Immature natural killer cell (primary cell): ENCODE measurements around the gene PTPN3. TPM values are rescaled to one million over a fixed set of nuclear protein-coding genes. Genes with fewer than 3 reads are reported as not detected.
"Not testable (repeated sequence)": the region's sequence is repeated elsewhere in the genome, so short reads cannot be mapped to it uniquely, and the experiment has no call there.

Experiments used
- DNase-seq, 3 donors: peaks; one replicate each; pipeline ENCODE4 v3.0.0; 2022; ENCODE audit warnings: mixed read lengths in 1 of 3
- H3K27ac Mint-ChIP-seq, 6 donors: one replicate each; pipeline ENCODE4 v1.8.0; 2020; ENCODE audit warnings: mixed read lengths in 6 of 6, mild to moderate bottlenecking in 5 of 6, inconsistent platforms in 4 of 6, moderate library complexity in 3 of 6
- H3K27me3 Mint-ChIP-seq, 3 donors: one replicate each; pipeline ENCODE4 v1.8.0; 2020 to 2021; ENCODE audit warnings: low read depth in 3 of 3, mild to moderate bottlenecking in 3 of 3, mixed read lengths in 3 of 3, moderate library complexity in 3 of 3, inconsistent platforms in 1 of 3
- H3K36me3 Mint-ChIP-seq, 3 donors: one replicate each; pipeline ENCODE4 v1.8.0; 2020; ENCODE audit warnings: mixed read lengths in 3 of 3, inconsistent platforms in 2 of 3, mild to moderate bottlenecking in 2 of 3
- H3K4me1 Mint-ChIP-seq, 2 donors: one replicate each; pipeline ENCODE4 v1.8.0; 2020; ENCODE audit warnings: inconsistent platforms in 2 of 2, mild to moderate bottlenecking in 2 of 2, mixed read lengths in 2 of 2, moderate library complexity in 1 of 2
- H3K4me3 Mint-ChIP-seq, 5 donors: one replicate each; pipeline ENCODE4 v1.8.0; 2020; ENCODE audit warnings: mild to moderate bottlenecking in 5 of 5, mixed read lengths in 5 of 5, inconsistent platforms in 3 of 5, moderate library complexity in 3 of 5
- H3K9me3 Mint-ChIP-seq, 6 donors: one replicate each; pipeline ENCODE4 v1.8.0; 2020; ENCODE audit warnings: mild to moderate bottlenecking in 6 of 6, mixed read lengths in 6 of 6, inconsistent platforms in 4 of 6, moderate library complexity in 3 of 6
- polyA plus RNA-seq, 3 donors: library from polyadenylated mRNA; unstranded; fragments of 300-500 nt; fragmentation: Illumina TruSeq; gene quantifications; one replicate each; pipeline ENCODE4 v1.2.3, GENCODE V29; 2021

PTPN3 gene
- polyA plus RNA-seq, 3 donors from 2014 or later, result not detected

GRCh38 chr9:109517901-109518377 is 19.8 kb upstream of the PTPN3 start:
- Mint-ChIP-seq H3K36me3 (no peaks in the 10 kb centered on the region), H3K27ac (no peak overlapping the region), H3K9me3 (no peaks in the 10 kb centered on the region), H3K4me1 (no peaks in the 10 kb centered on the region), H3K27me3 (peaks cover 0 to 4% (median 3%) of the 10 kb centered on the region in 3 donors), H3K4me3 (no peak overlapping the region)
- DNase-seq, result no peak

GRCh38 chr9:109513871-109514270 is 15.8 kb upstream of the PTPN3 start:
- DNase-seq, result no peak
- Mint-ChIP-seq H3K36me3 (no peaks in the 10 kb centered on the region), H3K9me3 (peaks cover 0 to 2% (median 0%) of the 10 kb centered on the region in 6 donors), H3K4me3 (no peak overlapping the region), H3K27ac (no peak overlapping the region), H3K27me3 (peaks cover 2 to 4% (median 3%) of the 10 kb centered on the region in 3 donors), H3K4me1 (no peaks in the 10 kb centered on the region)

GRCh38 chr9:109512170-109512756 is 14.2 kb upstream of the PTPN3 start:
- no peak overlapping the region for H3K4me3 Mint-ChIP-seq
- no peak for DNase-seq
- peaks cover 0 to 3% (median 0%) of the 10 kb centered on the region in 6 donors for H3K9me3 Mint-ChIP-seq
- peaks cover 3 to 7% (median 4%) of the 10 kb centered on the region in 3 donors for H3K27me3 Mint-ChIP-seq
- H3K27ac Mint-ChIP-seq, result no peak overlapping the region
- no peaks in the 10 kb centered on the region for H3K4me1 Mint-ChIP-seq
- H3K36me3 Mint-ChIP-seq, result no peaks in the 10 kb centered on the region

- peaks cover 2 to 7% (median 3%) of the 10 kb centered on the region in 3 donors for H3K27me3 Mint-ChIP-seq
- H3K27ac Mint-ChIP-seq, result no peak overlapping the region
Observed at GRCh38 chr9:109510506-109510905, 12.4 kb upstream of the PTPN3 start.

GRCh38 chr9:109510042-109510441 is 11.9 kb upstream of the PTPN3 start:
- not testable (repeated sequence) for DNase-seq, H3K36me3 Mint-ChIP-seq

More at GRCh38 chr9:109510506-109510905, 12.4 kb upstream of the PTPN3 start:
- Mint-ChIP-seq H3K36me3 (no peaks in the 10 kb centered on the region), H3K4me1 (no peaks in the 10 kb centered on the region), H3K9me3 (peaks cover 0 to 3% (median 0%) of the 10 kb centered on the region in 6 donors), H3K4me3 (no peak overlapping the region)
- no peak for DNase-seq

GRCh38 chr9:109509611-109510010 is 11.5 kb upstream of the PTPN3 start:
- no peaks in the 10 kb centered on the region for H3K36me3 Mint-ChIP-seq
- H3K4me1 Mint-ChIP-seq, result no peaks in the 10 kb centered on the region
- H3K4me3 Mint-ChIP-seq, result no peak overlapping the region
- H3K27me3 Mint-ChIP-seq, result peaks cover 2 to 11% (median 3%) of the 10 kb centered on the region in 3 donors
- no peak overlapping the region for H3K27ac Mint-ChIP-seq
- H3K9me3 Mint-ChIP-seq, result peaks cover 0 to 3% (median 0%) of the 10 kb centered on the region in 6 donors
- DNase-seq, result no peak

More at GRCh38 chr9:109510042-109510441, 11.9 kb upstream of the PTPN3 start:
- H3K27me3 Mint-ChIP-seq, H3K27ac Mint-ChIP-seq, H3K4me1 Mint-ChIP-seq, H3K9me3 Mint-ChIP-seq, H3K4me3 Mint-ChIP-seq: not testable (repeated sequence)

GRCh38 chr9:109507421-109507838 is 9.3 kb upstream of the PTPN3 start:
- Mint-ChIP-seq H3K27me3 (peaks cover 2 to 9% (median 3%) of the 10 kb centered on the region in 3 donors), H3K4me3 (no peak overlapping the region), H3K4me1 (no peaks in the 10 kb centered on the region), H3K27ac (no peak overlapping the region), H3K9me3 (peaks cover 0 to 5% (median 0%) of the 10 kb centered on the region in 6 donors), H3K36me3 (no peaks in the 10 kb centered on the region)
- DNase-seq, result no peak

- no peaks in the 10 kb centered on the region for H3K4me1 Mint-ChIP-seq
- no peak overlapping the region for H3K27ac Mint-ChIP-seq
- peaks cover 0 to 4% (median 0%) of the 10 kb centered on the region in 6 donors for H3K9me3 Mint-ChIP-seq
- DNase-seq, result no peak
- no peaks in the 10 kb centered on the region for H3K36me3 Mint-ChIP-seq
- no peak overlapping the region for H3K4me3 Mint-ChIP-seq
- H3K27me3 Mint-ChIP-seq, result peaks cover 2 to 9% (median 3%) of the 10 kb centered on the region in 3 donors
Observed at GRCh38 chr9:109506097-109506712, 8.1 kb upstream of the PTPN3 start.

- Mint-ChIP-seq H3K36me3 (no peaks in the 10 kb centered on the region), H3K9me3 (peaks cover 0 to 4% (median 0%) of the 10 kb centered on the region in 6 donors), H3K4me1 (no peaks in the 10 kb centered on the region), H3K4me3 (no peak overlapping the region), H3K27ac (no peak overlapping the region), H3K27me3 (peaks cover 5 to 14% (median 6%) of the 10 kb centered on the region in 3 donors)
- DNase-seq, result no peak
Observed at GRCh38 chr9:109504689-109505088, 6.6 kb upstream of the PTPN3 start.

GRCh38 chr9:109500421-109500974 is 2.4 kb upstream of the PTPN3 start:
- H3K36me3 Mint-ChIP-seq, result peaks cover 0 to 6% (median 4%) of the 10 kb centered on the region in 3 donors
- DNase-seq, result no peak

GRCh38 chr9:109499631-109500410 is 1.7 kb upstream of the PTPN3 start:
- Mint-ChIP-seq H3K36me3 (peaks cover 0 to 6% (median 4%) of the 10 kb centered on the region in 3 donors), H3K27ac (no peak overlapping the region), H3K4me1 (no peaks in the 10 kb centered on the region), H3K4me3 (peak overlapping the region in 1 of 5 donors; percentile 22), H3K27me3 (peaks cover 9 to 29% (median 23%) of the 10 kb centered on the region in 3 donors), H3K9me3 (peaks cover 0 to 8% (median 4%) of the 10 kb centered on the region in 6 donors)
- no peak for DNase-seq

More at GRCh38 chr9:109500421-109500974, 2.4 kb upstream of the PTPN3 start:
- no peaks in the 10 kb centered on the region for H3K4me1 Mint-ChIP-seq
- no peak overlapping the region for H3K27ac Mint-ChIP-seq
- peaks cover 9 to 28% (median 23%) of the 10 kb centered on the region in 3 donors for H3K27me3 Mint-ChIP-seq
- peaks cover 0 to 8% (median 4%) of the 10 kb centered on the region in 6 donors for H3K9me3 Mint-ChIP-seq
- H3K4me3 Mint-ChIP-seq, result peak overlapping the region in 1 of 5 donors; percentile 22

- no peaks in the 10 kb centered on the region for H3K4me1 Mint-ChIP-seq
- no peak overlapping the region for H3K27ac Mint-ChIP-seq
- no peak for DNase-seq
- H3K9me3 Mint-ChIP-seq, result peaks cover 0 to 10% (median 4%) of the 10 kb centered on the region in 6 donors
- H3K27me3 Mint-ChIP-seq, result peaks cover 11 to 31% (median 23%) of the 10 kb centered on the region in 3 donors
- peak overlapping the region in 1 of 5 donors; percentile 14 for H3K4me3 Mint-ChIP-seq
- peaks cover 0 to 6% (median 4%) of the 10 kb centered on the region in 3 donors for H3K36me3 Mint-ChIP-seq
Observed at GRCh38 chr9:109499093-109499630, 1.1 kb upstream of the PTPN3 start.
